GM23248 (cell line): ENCODE results near the gene P4HTM. TPM values are rescaled to one million over a fixed set of nuclear protein-coding genes. Genes with fewer than 3 reads are reported as not detected.

Source experiments
- DNase-seq: peaks from one replicate; pipeline ENCODE4 v3.0.0-alpha.2; 2015
- H2AFZ ChIP-seq: fragments of 200-600 bp; sonication (generic); 2 replicates; pipeline ENCODE4 v1.6.1; 2016; ENCODE audit warnings: antibody characterized with exemption
- H3F3A ChIP-seq: fragments of 200-600 bp; sonication (generic); 2 replicates; pipeline ENCODE4 v1.6.1; 2016; ENCODE audit warnings: mild to moderate bottlenecking, antibody characterized with exemption, mixed run types; ENCODE audit not compliant: insufficient read depth
- H3K27ac ChIP-seq: fragments of 200-600 bp; sonication (generic); 2 replicates; pipeline ENCODE4 v1.5.1; 2016; ENCODE audit warnings: mild to moderate bottlenecking
- H3K27me3 ChIP-seq: fragments of 200-600 bp; sonication (generic); replicated peaks from 2 replicates; pipeline ENCODE4 v1.6.1; 2016; ENCODE audit warnings: mild to moderate bottlenecking; ENCODE audit not compliant: insufficient read depth
- H3K36me3 ChIP-seq: fragments of 200-600 bp; sonication (generic); 2 replicates; pipeline ENCODE4 v1.6.1; 2016; ENCODE audit warnings: low read depth, mild to moderate bottlenecking
- H3K4me1 ChIP-seq: fragments of 200-600 bp; sonication (generic); 2 replicates; pipeline ENCODE4 v1.6.1; 2016; ENCODE audit warnings: mild to moderate bottlenecking; ENCODE audit not compliant: insufficient read depth
- H3K4me2 ChIP-seq: fragments of 200-600 bp; sonication (generic); one replicate; pipeline ENCODE4 v1.6.1; 2016; ENCODE audit warnings: mild to moderate bottlenecking; ENCODE audit not compliant: unreplicated experiment
- H3K4me3 ChIP-seq: fragments of 200-600 bp; sonication (generic); 2 replicates; pipeline ENCODE4 v1.5.1; 2016; ENCODE audit warnings: mild to moderate bottlenecking
- H3K79me2 ChIP-seq: fragments of 200-600 bp; sonication (generic); 2 replicates; pipeline ENCODE4 v1.6.1; 2016; ENCODE audit warnings: mild to moderate bottlenecking; ENCODE audit not compliant: insufficient read depth
- H3K9ac ChIP-seq: fragments of 200-600 bp; sonication (generic); 2 replicates; pipeline ENCODE4 v1.6.1; 2016; ENCODE audit warnings: mild to moderate bottlenecking
- H3K9me2 ChIP-seq: fragments of 200-600 bp; sonication (generic); 2 replicates; pipeline ENCODE4 v1.6.1; 2016; ENCODE audit warnings: mixed run types, mild to moderate bottlenecking, moderate library complexity; ENCODE audit not compliant: insufficient read depth
- H3K9me3 ChIP-seq: fragments of 200-600 bp; sonication (generic); one replicate; pipeline ENCODE4 v1.6.1; 2017; ENCODE audit warnings: low read depth
- H4K20me1 ChIP-seq: fragments of 200-600 bp; sonication (generic); 2 replicates; pipeline ENCODE4 v1.6.0; 2016; ENCODE audit not compliant: insufficient read depth
- EZH2 ChIP-seq: fragments of 200-600 bp; sonication (generic); IDR thresholded peaks from 2 replicates; pipeline ENCODE4 v1.6.1; 2018; ENCODE audit warnings: antibody characterized with exemption, mild to moderate bottlenecking; ENCODE audit not compliant: insufficient read depth, poor library complexity, severe bottlenecking
- EZH2phosphoT487 ChIP-seq: fragments of 200-600 bp; sonication (generic); IDR thresholded peaks from 2 replicates; pipeline ENCODE4 v1.6.1; 2018; ENCODE audit warnings: antibody characterized with exemption, moderate library complexity, mild to moderate bottlenecking, low read depth; ENCODE audit not compliant: insufficient read depth
- WGBS, 2 experiments: methylation state at CpG; one replicate each; pipeline ENCODE4 v1.1.6; 2015 to 2017; ENCODE audit warnings: low lambda C conversion rate in 2 of 2, low coverage in 1 of 2; ENCODE audit errors: missing lambda C conversion rate in 2 of 2; 5-methylcytosine and 5-hydroxymethylcytosine counted together
- in situ Hi-C: fragments of 300-500 bp; cut with MboI; formaldehyde crosslinking; loops from 2 replicates; pipeline ENCODE4 v1.15.0; 2020
- polyA plus RNA-seq: library from polyadenylated mRNA; unstranded; fragments of >200 nt; fragmentation: Nextera tagmentation; extraction: Ambion mirVana; gene quantifications from 2 replicates; pipeline ENCODE4 v1.2.1, GENCODE V29; 2016
- total RNA-seq: library from RNA; depleted of rRNA; stranded (reverse); fragments of >200 nt; shearing (Covaris generic); gene quantifications from 2 replicates; pipeline ENCODE4 v1.2.3, GENCODE V29; 2014

P4HTM gene
- total and polyA plus RNA-seq, 2 experiments from 2014 or later: 29.7 to 53.6 TPM

- in situ Hi-C loops: no loop called here
- H3K4me2 ChIP-seq: no peak overlapping the region
- H3K36me3 ChIP-seq: peaks cover 42% of the 10 kb centered on the region
- H3K9me3 ChIP-seq: no peaks in the 10 kb centered on the region
- 0 out of 2 replicates have a peak, but pooled peaks cover 1% of the 10 kb centered on the region for H3F3A ChIP-seq
- 95 to 96% methylated on average over 3 of the region's 3 CpGs for WGBS, 2 experiments
- H3K9me2 ChIP-seq: no peaks in the 10 kb centered on the region
- DNase-seq: no peak
- no peak overlapping the region for H3K9ac ChIP-seq
- TF ChIP-seq EZH2: no peak
- no peak for TF ChIP-seq EZH2phosphoT487
- no peak overlapping the region for H3K27ac ChIP-seq
- H4K20me1 ChIP-seq: no peaks in the 10 kb centered on the region
- no peaks in the 10 kb centered on the region for H3K27me3 ChIP-seq
- H3K79me2 ChIP-seq: no peaks in the 10 kb centered on the region
- H3K4me3 ChIP-seq: no peak overlapping the region
- no peak overlapping the region for H2AFZ ChIP-seq
- H3K4me1 ChIP-seq: no peaks in the 10 kb centered on the region
Observed at GRCh38 chr3:48979451-48979850, 10.6 kb upstream of the P4HTM start.

DNA sequence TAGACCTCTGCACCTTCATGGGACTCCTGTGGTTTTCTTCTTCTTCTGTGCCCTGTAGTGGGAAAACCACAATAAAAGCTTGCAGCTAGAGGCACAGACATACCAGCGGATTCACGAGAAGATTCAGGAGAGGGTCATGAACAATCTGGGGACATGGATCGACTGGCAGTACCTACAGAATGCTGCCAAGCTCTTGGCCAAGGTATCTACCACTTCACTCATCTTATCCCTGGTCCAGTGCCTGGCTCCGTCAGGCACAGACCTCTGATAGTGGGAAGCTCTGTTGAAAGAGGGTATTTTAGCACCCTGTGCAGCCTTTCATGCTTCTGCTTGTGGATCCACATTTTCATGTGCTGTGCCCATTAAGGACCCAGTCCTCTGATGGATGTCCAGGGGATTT is 9.7 kb upstream of the P4HTM start:
- Histone ChIP-seq H3K27me3 (no peaks in the 10 kb centered on the region), H3K79me2 (no peaks in the 10 kb centered on the region), H2AFZ (no peak overlapping the region), H3K4me2 (no peak overlapping the region), H3F3A (0 out of 2 replicates have a peak, but pooled peaks cover 6% of the 10 kb centered on the region), H3K4me3 (no peak overlapping the region), H3K9ac (no peak overlapping the region), H4K20me1 (no peaks in the 10 kb centered on the region), H3K9me3 (no peaks in the 10 kb centered on the region), H3K27ac (no peak overlapping the region), H3K4me1 (no peaks in the 10 kb centered on the region), H3K36me3 (peaks cover 34% of the 10 kb centered on the region), H3K9me2 (no peaks in the 10 kb centered on the region)
- no peak for DNase-seq
- 82 to 95% methylated on average over 4 of the region's 4 CpGs for WGBS, 2 experiments
- in situ Hi-C loops: no loop called here
- TF ChIP-seq EZH2 (no peak), EZH2phosphoT487 (no peak)

- Histone ChIP-seq H3K27me3 (no peaks in the 10 kb centered on the region), H3K79me2 (no peaks in the 10 kb centered on the region), H3K27ac (no peak overlapping the region), H3K4me2 (no peak overlapping the region), H2AFZ (no peak overlapping the region), H3K9me3 (no peaks in the 10 kb centered on the region), H3K4me1 (no peaks in the 10 kb centered on the region), H3K4me3 (no peak overlapping the region), H3K9ac (no peak overlapping the region), H4K20me1 (no peaks in the 10 kb centered on the region), H3K36me3 (peaks cover 22% of the 10 kb centered on the region), H3K9me2 (no peaks in the 10 kb centered on the region), H3F3A (0 out of 2 replicates have a peak, but pooled peaks cover 6% of the 10 kb centered on the region)
- no peak for DNase-seq
- TF ChIP-seq EZH2 (no peak), EZH2phosphoT487 (no peak)
- in situ Hi-C loops: no loop called here
Observed at GRCh38 chr3:48982016-48982415, 8.0 kb upstream of the P4HTM start.

DNA sequence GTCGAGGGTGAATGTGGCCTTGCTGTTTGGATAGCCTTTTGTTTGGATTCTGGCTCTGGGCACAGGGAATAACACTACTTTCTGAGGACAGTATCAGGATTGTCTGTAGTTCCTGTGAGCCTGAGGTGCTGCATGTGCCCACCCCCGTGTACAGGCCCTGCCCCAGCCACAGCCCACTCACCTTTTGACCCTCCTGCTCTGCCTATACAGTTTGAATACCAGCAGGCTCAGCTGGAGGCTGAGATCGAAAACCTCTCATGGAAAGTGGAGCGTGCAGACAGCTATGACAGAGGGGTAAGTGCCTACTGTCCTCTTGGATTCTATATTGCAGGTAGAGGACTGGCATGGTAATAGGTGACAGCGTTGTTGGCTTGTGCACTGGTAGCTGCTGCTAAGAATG is 7.4 kb upstream of the P4HTM start:
- H2AFZ ChIP-seq: no peak overlapping the region
- H3K4me2 ChIP-seq: no peak overlapping the region
- in situ Hi-C loops: no loop called here
- H3K36me3 ChIP-seq: peaks cover 17% of the 10 kb centered on the region
- no peak overlapping the region for H3K4me3 ChIP-seq
- no peaks in the 10 kb centered on the region for H3K27me3 ChIP-seq
- no peaks in the 10 kb centered on the region for H3K9me2 ChIP-seq
- TF ChIP-seq EZH2phosphoT487: no peak
- no peak for TF ChIP-seq EZH2
- H3K9ac ChIP-seq: no peak overlapping the region
- H4K20me1 ChIP-seq: no peaks in the 10 kb centered on the region
- no peak overlapping the region for H3K27ac ChIP-seq
- H3K4me1 ChIP-seq: no peaks in the 10 kb centered on the region
- H3K9me3 ChIP-seq: no peaks in the 10 kb centered on the region
- H3F3A ChIP-seq: 0 out of 2 replicates have a peak, but pooled peaks cover 6% of the 10 kb centered on the region
- DNase-seq: no peak
- 57 to 71% methylated on average over 5 of the region's 5 CpGs for WGBS, 2 experiments
- H3K79me2 ChIP-seq: no peaks in the 10 kb centered on the region

- DNase-seq: no peak
- 98 to 100% methylated on average over 4 of the region's 4 CpGs for WGBS, 2 experiments
- H3K36me3 ChIP-seq: peaks cover 15% of the 10 kb centered on the region
- H3K4me3 ChIP-seq: no peak overlapping the region
- H3K27ac ChIP-seq: no peak overlapping the region
- no peaks in the 10 kb centered on the region for H3K27me3 ChIP-seq
- no peaks in the 10 kb centered on the region for H3K79me2 ChIP-seq
- no peak overlapping the region for H3K4me2 ChIP-seq
- H4K20me1 ChIP-seq: no peaks in the 10 kb centered on the region
- H2AFZ ChIP-seq: no peak overlapping the region
- no peaks in the 10 kb centered on the region for H3K9me3 ChIP-seq
- in situ Hi-C loops: no loop called here
- H3K4me1 ChIP-seq: no peaks in the 10 kb centered on the region
- no peak for TF ChIP-seq EZH2phosphoT487
- H3F3A ChIP-seq: 0 out of 2 replicates have a peak, but pooled peaks cover 6% of the 10 kb centered on the region
- no peak overlapping the region for H3K9ac ChIP-seq
- no peaks in the 10 kb centered on the region for H3K9me2 ChIP-seq
Observed at GRCh38 chr3:48983096-48983495, 6.9 kb upstream of the P4HTM start.
